AG04450 (cell line): ENCODE measurements around the gene ADSS2. TPM values are rescaled to one million over a fixed set of nuclear protein-coding genes. Genes with fewer than 3 reads are reported as not detected.

Source experiments
- CTCF ChIA-PET: fragments of 300-600, 350-600 bp; formaldehyde crosslinking; extraction: SDS; loops from one replicate; lab custom pipeline; 2022; ENCODE audit warnings: antibody characterized with exemption, inconsistent platforms; lab: Charles Lee
- POLR2A ChIA-PET: fragments of 350-600 bp; formaldehyde crosslinking; extraction: SDS; loops from one replicate; lab custom pipeline; 2021; ENCODE audit warnings: antibody characterized with exemption, inconsistent platforms; lab: Yijun Ruan, JAX
- DNase-seq: peaks from one replicate; pipeline ENCODE4 v3.0.0-alpha.2; 2011; ENCODE audit warnings: low read depth, low spot score
- H3K27ac ChIP-seq: one replicate; pipeline ENCODE4 v1.5.1; 2012; ENCODE audit warnings: low read depth, low read length, control low read depth
- H3K27me3 ChIP-seq: one replicate; pipeline ENCODE4 v1.6.0; 2012; ENCODE audit warnings: low read length; ENCODE audit not compliant: control insufficient read depth, insufficient read depth
- H3K4me3 ChIP-seq: 2 replicates; pipeline ENCODE4 v1.5.1; 2011; ENCODE audit warnings: mild to moderate bottlenecking, low read depth, low read length, control low read depth
- H3K9me3 ChIP-seq: 2 replicates; pipeline ENCODE4 v1.5.1; 2012; ENCODE audit warnings: low read length; ENCODE audit not compliant: control insufficient read depth, insufficient read depth
- CTCF ChIP-seq: IDR thresholded peaks from 2 replicates; pipeline ENCODE4 v1.5.1; 2011; ENCODE audit warnings: low read depth, low read length, control low read depth, inconsistent platforms
- polyA plus RNA-seq: library from polyadenylated mRNA; depleted of rRNA; stranded (reverse); fragments of >200 nt; gene quantifications from 2 replicates; pipeline ENCODE4 v1.2.3, GENCODE V29; 2011

The ADSS2 gene
- polyA plus RNA-seq, 1 experiment, result 50.5 TPM

DNA sequence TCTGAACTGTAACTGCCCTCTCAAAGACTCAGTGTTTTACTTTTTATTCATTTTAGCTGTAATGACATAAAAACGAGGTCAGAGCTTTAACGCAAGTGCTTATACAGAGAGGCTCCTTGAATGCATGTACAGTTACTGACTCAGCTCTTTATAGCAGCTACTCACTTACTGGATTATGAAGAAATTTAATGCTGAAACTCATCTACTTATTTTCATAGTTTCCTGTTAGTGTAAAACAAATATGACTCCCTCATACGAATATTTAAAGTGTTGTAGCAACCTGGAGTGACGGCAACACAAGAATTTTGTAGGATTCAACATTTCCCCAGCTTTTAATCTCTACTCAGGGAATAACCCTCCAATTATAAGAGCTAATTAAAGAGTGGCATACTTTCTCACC is 32.7 kb downstream of the ADSS2 start:
- Histone ChIP-seq H3K27me3 (no peaks in the 10 kb centered on the region), H3K4me3 (no peak overlapping the region), H3K9me3 (no peaks in the 10 kb centered on the region), H3K27ac (no peak overlapping the region)
- no peak for TF ChIP-seq CTCF
- no peak for DNase-seq
- ChIA-PET POLR2A (no interaction called here), CTCF (no interaction called here)

GRCh38 chr1:244414543-244414942 is 37.2 kb downstream of the ADSS2 start:
- Histone ChIP-seq H3K27me3 (no peaks in the 10 kb centered on the region), H3K27ac (no peak overlapping the region), H3K4me3 (no peak overlapping the region), H3K9me3 (no peaks in the 10 kb centered on the region)
- POLR2A ChIA-PET, result no interaction called here
- peak; percentile 8 for DNase-seq
- CTCF ChIA-PET, result interaction anchor here (0.8 to 2.8 kb wide), 7 partner anchors 12 to 1071 kb away, joined by 3 to 17 read pairs (median 4); no protein-coding TSS in a partner anchor
- peak; percentile 43 for TF ChIP-seq CTCF

DNA sequence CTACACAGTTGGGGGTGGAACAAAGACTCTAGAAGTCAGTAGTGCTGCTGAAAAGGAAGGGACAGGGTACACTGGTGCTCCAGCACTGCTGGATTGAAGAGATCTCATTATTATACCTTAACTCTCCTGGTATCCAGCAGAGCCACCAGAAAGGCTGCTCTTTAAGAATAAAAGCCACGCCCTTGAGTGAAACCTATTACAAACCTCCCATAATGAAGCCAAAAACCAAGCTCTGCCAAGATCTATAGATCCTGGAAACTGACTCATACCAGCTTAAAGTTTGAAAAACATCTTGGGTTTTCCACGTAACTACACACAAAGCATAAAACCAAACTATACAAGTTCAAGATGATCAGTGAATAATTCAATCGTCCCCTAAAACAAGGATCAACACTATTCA is 38.0 kb downstream of the ADSS2 start:
- ChIA-PET POLR2A (no interaction called here), CTCF (interaction anchor here (1.4 to 2.8 kb wide), 3 partner anchors 13 to 1070 kb away, joined by 5 to 17 read pairs (median 12); no protein-coding TSS in a partner anchor)
- Histone ChIP-seq H3K27ac (no peak overlapping the region), H3K9me3 (no peaks in the 10 kb centered on the region), H3K27me3 (no peaks in the 10 kb centered on the region), H3K4me3 (no peak overlapping the region)
- DNase-seq, result no peak
- TF ChIP-seq CTCF, result no peak

DNA sequence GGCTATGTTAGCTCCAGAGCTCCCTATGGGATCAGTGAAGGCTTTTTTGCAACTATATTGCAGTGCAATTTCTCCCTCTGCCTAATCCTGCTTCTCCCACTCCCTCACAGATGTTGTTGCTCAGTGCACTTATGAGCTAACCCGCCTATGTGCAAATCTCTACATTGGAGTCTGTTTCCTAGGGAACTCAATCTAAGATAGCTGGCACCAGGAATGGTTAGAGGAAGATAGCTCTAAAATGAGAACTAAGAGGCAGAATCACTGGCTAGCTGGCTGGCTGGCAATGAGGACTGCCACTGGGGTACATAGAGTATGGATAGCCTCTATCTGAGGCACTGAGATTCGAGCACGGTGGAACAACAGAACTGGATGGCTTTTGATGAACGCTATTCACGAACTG is 39.5 kb downstream of the ADSS2 start:
- ChIA-PET CTCF (interaction anchor here (2.0 kb wide), 1 partner anchor 12 kb away, joined by 4 read pairs; no protein-coding TSS in a partner anchor), POLR2A (no interaction called here)
- no peak overlapping the region for H3K27ac ChIP-seq
- no peaks in the 10 kb centered on the region for H3K9me3 ChIP-seq
- DNase-seq, result no peak
- TF ChIP-seq CTCF, result no peak
- H3K27me3 ChIP-seq, result no peaks in the 10 kb centered on the region
- no peak overlapping the region for H3K4me3 ChIP-seq

DNA sequence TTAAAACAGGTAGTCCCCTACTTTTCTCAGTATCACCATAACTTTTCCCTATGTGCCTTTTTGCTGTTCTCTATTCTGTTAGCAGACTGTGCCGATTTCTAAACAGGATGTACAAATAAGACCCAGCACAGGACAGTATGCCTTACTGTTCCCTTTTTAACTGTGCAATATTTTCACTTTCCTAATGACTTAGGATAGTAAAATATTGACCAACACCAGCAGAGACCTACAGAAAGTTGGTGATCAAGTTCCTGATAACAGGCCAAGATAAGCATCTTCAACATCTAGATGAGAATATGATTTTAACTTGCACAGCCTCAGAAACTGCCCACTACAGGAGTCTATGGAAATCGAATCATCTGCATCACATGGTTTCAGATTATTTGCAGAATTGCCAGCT is 42.0 kb downstream of the ADSS2 start:
- Histone ChIP-seq H3K27ac (no peak overlapping the region), H3K9me3 (no peaks in the 10 kb centered on the region; the same call in 1 of the 2 replicates), H3K27me3 (no peaks in the 10 kb centered on the region), H3K4me3 (no peak overlapping the region)
- ChIA-PET CTCF (no interaction called here), POLR2A (no interaction called here)
- no peak for DNase-seq
- TF ChIP-seq CTCF, result no peak
